ENCODE measurements around the gene ATP2A1. TPM values are rescaled to one million over a fixed set of nuclear protein-coding genes. Genes with fewer than 3 reads are reported as not detected.

Gene ATP2A1
- polyA plus RNA-seq, 1 donor (not counting 4 experiments of a cell fraction or from before 2014, with no cell fraction given), result 0.12 TPM

DNA sequence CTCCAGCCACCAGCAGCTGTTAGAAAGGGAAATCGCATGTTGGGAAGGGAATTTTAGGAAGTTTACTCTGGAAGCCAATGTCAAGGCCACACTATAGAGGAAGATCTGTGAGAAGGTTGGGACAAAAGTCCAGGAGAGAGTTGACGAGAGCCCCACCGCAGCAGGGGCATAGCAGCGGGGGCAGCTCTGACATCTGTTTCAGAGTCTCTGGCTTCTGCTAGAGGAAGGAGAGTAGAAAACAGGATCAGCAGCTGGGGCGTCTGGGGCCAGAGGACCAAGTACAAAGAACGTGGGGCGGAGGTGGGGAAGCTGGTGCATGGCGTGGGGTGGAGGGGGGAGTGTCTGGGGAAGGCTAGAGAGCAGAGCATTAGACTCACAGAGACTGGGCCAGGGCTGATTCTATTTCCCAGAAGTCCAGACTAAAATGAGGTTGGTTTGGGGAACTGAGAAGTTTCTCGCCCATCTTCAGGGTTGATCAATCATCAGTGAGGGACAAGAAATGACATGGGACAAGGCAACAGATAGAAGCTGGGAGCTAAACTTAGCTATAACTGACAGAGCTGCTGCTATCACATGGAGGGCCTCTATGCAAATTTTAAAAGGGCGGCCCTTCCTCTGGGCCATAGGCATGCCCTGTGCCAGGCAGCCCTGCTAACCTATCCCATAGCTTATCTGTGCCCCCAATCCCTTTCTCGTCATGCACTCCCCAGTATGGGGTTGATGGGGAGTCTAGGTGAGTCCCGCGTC lies 45.5 kb downstream of the ATP2A1 start:
- H3K4me1 ChIP-seq (ENCODE audit: control insufficient read depth, extremely low read depth, insufficient read depth, low read length), result peaks cover 8% of the 10 kb centered on the region
- H3K4me2 ChIP-seq (ENCODE audit: control insufficient read depth, extremely low read depth, insufficient read depth, low read depth, low read length), result peak overlapping the region; percentile 94
- H3K27me3 ChIP-seq (ENCODE audit: control insufficient read depth, extremely low read depth, insufficient read depth, low read length), result no peaks in the 10 kb centered on the region
- peak overlapping the region; percentile 68 to 75 (median 73) for H3K4me3 ChIP-seq (ENCODE audit: control insufficient read depth in 2 of 3, extremely low read depth in 1 of 3, insufficient read depth in 2 of 3, low read depth in 1 of 3, low read length in 3 of 3)
- peak overlapping the region; percentile 91 for H2AFZ ChIP-seq (ENCODE audit: control insufficient read depth, low read length)
- H3K79me2 ChIP-seq (ENCODE audit: control insufficient read depth, insufficient read depth, low read length), result peaks cover 3% of the 10 kb centered on the region
- no peaks in the 10 kb centered on the region for H3K9me3 ChIP-seq (ENCODE audit: control insufficient read depth, low read depth, low read length)
- FAIRE-seq (no peak), DNase-seq (ENCODE audit: low read depth, low spot score) (no peak)
- dilution Hi-C loops (cut with MboI; ENCODE audit: extremely low pct_ligation_motif_present, low sequenced_read_pairs), result no loop called here
- H3K9ac ChIP-seq (ENCODE audit: control insufficient read depth, extremely low read depth, insufficient read depth, low read length), result peak overlapping the region; percentile 69
- no peaks in the 10 kb centered on the region for H4K20me1 ChIP-seq (ENCODE audit: control insufficient read depth, extremely low read depth, insufficient read depth, low read length)
- H3K27ac ChIP-seq (ENCODE audit: control insufficient read depth, insufficient read depth, low read length), result peak overlapping the region; percentile 60
- H3K9me1 ChIP-seq (ENCODE audit: control insufficient read depth, extremely low read depth, insufficient read depth, low read length), result no peaks in the 10 kb centered on the region
- H3K36me3 ChIP-seq (ENCODE audit: control insufficient read depth in 2 of 2, extremely low read depth in 1 of 2, insufficient read depth in 2 of 2, low read length in 2 of 2), result peaks cover 2 to 5% of the 10 kb centered on the region in 2 experiments
- no peak for TF ChIP-seq EZH2 (IDR thresholded peaks at IDR 0.05; ENCODE audit: low read length)
- TF ChIP-seq, protein P1, sequence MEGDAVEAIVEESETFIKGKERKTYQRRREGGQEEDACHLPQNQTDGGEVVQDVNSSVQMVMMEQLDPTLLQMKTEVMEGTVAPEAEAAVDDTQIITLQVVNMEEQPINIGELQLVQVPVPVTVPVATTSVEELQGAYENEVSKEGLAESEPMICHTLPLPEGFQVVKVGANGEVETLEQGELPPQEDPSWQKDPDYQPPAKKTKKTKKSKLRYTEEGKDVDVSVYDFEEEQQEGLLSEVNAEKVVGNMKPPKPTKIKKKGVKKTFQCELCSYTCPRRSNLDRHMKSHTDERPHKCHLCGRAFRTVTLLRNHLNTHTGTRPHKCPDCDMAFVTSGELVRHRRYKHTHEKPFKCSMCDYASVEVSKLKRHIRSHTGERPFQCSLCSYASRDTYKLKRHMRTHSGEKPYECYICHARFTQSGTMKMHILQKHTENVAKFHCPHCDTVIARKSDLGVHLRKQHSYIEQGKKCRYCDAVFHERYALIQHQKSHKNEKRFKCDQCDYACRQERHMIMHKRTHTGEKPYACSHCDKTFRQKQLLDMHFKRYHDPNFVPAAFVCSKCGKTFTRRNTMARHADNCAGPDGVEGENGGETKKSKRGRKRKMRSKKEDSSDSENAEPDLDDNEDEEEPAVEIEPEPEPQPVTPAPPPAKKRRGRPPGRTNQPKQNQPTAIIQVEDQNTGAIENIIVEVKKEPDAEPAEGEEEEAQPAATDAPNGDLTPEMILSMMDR (optimal IDR thresholded peaks at IDR 0.05 in 1 of 3, IDR thresholded peaks at IDR 0.05 in 1 of 3, conservative IDR thresholded peaks at IDR 0.05 in 1 of 3; ENCODE audit: extremely low read depth in 1 of 3, insufficient read depth in 2 of 3, low read length in 3 of 3), result no peak

DNA sequence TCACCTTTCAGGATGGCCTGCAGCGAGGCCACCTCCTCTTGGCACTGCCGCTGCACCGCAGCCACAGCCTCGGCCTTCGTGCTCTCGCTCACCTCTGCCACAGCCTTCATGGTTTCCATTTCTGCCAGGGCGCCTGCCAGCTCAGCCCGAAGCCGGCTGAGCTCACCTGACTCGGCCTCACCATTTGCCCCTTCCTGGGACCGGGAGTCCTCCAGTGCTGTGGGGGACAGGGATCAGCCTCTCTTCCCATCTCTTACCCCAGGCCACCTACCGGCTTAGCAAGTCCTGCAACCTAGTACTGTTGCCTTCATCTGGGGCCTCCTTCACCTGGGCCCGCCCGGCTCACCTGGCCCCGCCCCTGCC lies 46.1 kb downstream of the ATP2A1 start:
- dilution Hi-C loops (cut with MboI; ENCODE audit: extremely low pct_ligation_motif_present, low sequenced_read_pairs), result no loop called here
- DNase-seq (ENCODE audit: low read depth, low spot score) (no peak), FAIRE-seq (no peak)
- H2AFZ ChIP-seq (ENCODE audit: control insufficient read depth, low read length), result peak overlapping the region; percentile 91
- no peaks in the 10 kb centered on the region for H3K9me3 ChIP-seq (ENCODE audit: control insufficient read depth, low read depth, low read length)
- H3K4me3 ChIP-seq (ENCODE audit: control insufficient read depth in 2 of 3, extremely low read depth in 1 of 3, insufficient read depth in 2 of 3, low read depth in 1 of 3, low read length in 3 of 3), result peak overlapping the region; percentile 68 to 75 (median 73)
- peak overlapping the region; percentile 60 for H3K27ac ChIP-seq (ENCODE audit: control insufficient read depth, insufficient read depth, low read length)
- peak overlapping the region; percentile 69 for H3K9ac ChIP-seq (ENCODE audit: control insufficient read depth, extremely low read depth, insufficient read depth, low read length)
- TF ChIP-seq, protein P1 (optimal IDR thresholded peaks at IDR 0.05 in 1 of 3, IDR thresholded peaks at IDR 0.05 in 1 of 3, conservative IDR thresholded peaks at IDR 0.05 in 1 of 3; ENCODE audit: extremely low read depth in 1 of 3, insufficient read depth in 2 of 3, low read length in 3 of 3), result peak; percentile 29 to 64 (median 48)
- TF ChIP-seq EZH2 (IDR thresholded peaks at IDR 0.05; ENCODE audit: low read length), result no peak
- no peaks in the 10 kb centered on the region for H3K27me3 ChIP-seq (ENCODE audit: control insufficient read depth, extremely low read depth, insufficient read depth, low read length)
- peak overlapping the region; percentile 94 for H3K4me2 ChIP-seq (ENCODE audit: control insufficient read depth, extremely low read depth, insufficient read depth, low read depth, low read length)
- peaks cover 8% of the 10 kb centered on the region for H3K4me1 ChIP-seq (ENCODE audit: control insufficient read depth, extremely low read depth, insufficient read depth, low read length)
- peaks cover 0 to 5% of the 10 kb centered on the region in 2 experiments for H3K36me3 ChIP-seq (ENCODE audit: control insufficient read depth in 2 of 2, extremely low read depth in 1 of 2, insufficient read depth in 2 of 2, low read length in 2 of 2)
- no peaks in the 10 kb centered on the region for H4K20me1 ChIP-seq (ENCODE audit: control insufficient read depth, extremely low read depth, insufficient read depth, low read length)
- H3K79me2 ChIP-seq (ENCODE audit: control insufficient read depth, insufficient read depth, low read length), result peaks cover 3% of the 10 kb centered on the region
- H3K9me1 ChIP-seq (ENCODE audit: control insufficient read depth, extremely low read depth, insufficient read depth, low read length), result no peaks in the 10 kb centered on the region
